ENCODE results near the gene ARSB.
"Not testable (repeated sequence)": the region's sequence is repeated elsewhere in the genome, so short reads cannot be mapped to it uniquely, and the experiment has no call there.

ARSB gene

DNA sequence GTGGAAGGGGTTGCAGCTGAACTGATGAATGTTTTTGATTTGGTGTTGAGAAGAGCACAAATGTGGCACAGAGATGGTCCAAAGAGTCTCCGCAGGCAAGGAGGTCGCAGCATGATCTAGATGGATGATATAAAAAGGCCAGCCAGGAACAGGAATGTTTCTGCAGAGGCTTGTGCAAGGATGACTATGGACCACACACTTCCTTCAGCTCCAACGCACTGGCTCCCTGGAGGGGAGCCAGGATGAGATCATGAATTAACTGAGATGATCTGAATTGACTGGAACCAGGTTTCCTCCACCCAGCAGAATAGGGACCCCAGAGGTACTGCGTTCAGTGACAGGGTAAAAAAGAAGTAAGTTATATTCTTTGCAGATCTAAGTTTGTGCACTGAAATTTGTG is 89.0 kb downstream of the ARSB start:
- peak; percentile 80 for DNase-seq

DNA sequence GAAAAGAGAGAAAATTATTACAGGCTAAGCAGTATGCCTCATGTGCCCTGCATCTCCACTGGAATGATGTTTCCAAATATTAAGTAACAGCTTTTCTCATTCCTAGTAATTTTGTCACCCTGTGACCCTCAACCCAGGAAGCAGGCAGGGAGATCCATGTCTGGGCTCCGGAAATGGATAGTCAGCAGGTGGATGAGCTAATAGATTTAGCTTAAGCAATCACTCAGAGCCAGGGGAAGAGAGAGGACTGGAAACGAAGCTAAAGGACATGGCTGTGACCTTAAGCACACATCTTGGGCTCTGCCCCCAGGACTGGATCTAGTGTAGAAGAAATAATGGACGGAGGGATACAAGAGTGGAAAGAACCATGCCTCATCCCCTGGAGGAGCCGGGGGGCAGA is 89.5 kb downstream of the ARSB start:
- peak; percentile 79 for DNase-seq

DNA sequence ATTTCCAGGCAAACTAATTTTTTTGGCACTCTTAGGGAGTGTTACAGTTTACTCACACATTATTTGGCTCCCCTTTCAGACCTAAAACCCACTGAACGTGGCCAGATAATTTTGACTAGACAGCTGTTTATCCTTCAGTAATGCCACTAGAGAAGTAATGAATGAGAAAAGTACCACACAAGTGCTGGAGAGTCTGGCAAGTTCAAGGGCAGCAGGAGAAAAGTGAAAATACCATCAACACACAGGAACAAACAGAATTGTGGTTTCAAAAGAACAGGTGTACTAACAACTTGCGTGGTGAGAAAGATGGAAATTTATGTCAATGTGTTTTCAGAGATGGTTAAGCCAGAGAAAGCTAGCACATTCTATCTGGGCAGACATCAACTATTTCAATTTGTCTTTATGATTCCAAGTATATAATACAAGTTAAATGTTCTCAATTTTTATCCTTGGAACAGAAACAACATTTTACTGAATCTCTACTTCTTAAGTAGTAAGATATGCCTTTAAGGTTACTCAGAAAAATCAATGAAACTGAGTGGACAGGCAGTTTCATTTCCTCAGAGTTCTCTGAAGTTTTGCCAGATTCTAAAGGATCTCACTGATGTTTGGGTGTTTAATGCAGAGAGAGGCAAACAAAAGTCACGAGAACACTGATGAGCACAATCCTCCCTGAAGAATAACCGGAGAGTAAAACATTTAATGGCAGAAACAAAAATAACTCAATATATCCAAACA is 91.0 kb downstream of the ARSB start:
- no peak for DNase-seq

DNA sequence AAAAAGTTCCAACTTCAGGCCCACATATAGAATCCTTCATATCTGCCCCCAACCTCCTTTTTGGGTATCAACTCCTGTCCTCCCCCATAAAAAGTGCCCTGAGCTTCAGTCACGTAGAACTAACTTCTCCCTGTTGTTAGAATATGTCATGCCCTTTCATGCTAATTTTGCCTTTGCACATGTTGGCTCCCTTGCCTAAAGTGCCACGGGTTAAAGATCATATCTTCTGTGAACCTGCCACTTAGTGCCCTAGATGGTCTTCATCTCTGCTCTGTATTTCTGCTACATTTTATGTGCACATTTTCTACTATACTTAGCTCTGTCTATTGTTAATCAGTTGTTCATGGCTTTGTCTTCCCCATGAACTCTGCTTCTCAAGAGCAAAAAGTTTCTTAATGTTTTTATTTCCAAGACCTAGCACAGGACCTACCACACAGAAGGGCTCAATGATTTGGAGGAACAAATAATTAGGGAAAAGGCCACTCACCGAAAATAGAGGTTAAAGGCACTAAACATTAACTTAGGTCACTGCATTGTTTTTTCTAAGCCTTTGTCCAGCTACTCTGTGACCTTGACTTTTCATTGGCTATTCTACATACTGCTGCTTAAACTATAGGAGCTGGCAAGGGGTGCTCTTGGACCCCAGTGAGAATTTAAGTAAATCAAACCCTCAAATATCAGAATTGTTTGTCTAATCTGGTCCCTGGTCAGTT is 94.3 kb downstream of the ARSB start:
- no peak for DNase-seq

DNA sequence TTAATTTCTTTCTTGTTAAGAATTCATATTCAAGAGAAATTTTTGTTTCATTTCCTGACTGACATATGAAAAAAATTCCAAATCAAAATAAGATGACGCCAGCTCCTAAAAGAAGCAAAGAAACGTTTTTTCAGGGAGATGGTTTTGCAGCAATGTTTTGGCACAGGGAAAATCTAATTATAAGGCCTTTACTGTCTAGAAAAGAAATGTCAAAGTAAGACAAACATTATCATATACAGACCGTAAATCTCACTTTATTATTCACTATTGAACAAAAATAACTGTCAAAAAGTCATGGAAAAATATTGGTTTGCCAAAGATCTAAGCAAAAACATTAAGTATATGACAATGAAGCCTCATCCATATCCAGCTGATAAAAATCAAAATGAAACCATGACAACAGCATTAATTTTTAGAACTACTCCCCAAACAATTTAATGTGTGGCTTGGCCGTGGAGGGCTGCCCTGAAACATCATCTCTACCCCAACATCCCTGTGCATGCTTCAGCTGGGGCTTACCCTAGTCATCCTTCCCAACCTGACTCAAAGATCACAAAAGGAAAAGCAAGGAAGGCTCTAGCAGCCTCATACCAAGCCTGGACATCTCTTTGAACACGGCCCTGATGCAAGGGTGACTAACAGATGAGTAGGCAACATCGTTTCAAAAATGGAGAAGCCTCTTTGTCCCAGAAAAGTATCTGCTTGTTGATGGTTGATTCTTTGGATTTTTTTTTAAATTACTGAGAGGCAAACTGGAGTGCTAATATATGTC is 95.6 kb downstream of the ARSB start:
- peak; percentile 80 for DNase-seq

DNA sequence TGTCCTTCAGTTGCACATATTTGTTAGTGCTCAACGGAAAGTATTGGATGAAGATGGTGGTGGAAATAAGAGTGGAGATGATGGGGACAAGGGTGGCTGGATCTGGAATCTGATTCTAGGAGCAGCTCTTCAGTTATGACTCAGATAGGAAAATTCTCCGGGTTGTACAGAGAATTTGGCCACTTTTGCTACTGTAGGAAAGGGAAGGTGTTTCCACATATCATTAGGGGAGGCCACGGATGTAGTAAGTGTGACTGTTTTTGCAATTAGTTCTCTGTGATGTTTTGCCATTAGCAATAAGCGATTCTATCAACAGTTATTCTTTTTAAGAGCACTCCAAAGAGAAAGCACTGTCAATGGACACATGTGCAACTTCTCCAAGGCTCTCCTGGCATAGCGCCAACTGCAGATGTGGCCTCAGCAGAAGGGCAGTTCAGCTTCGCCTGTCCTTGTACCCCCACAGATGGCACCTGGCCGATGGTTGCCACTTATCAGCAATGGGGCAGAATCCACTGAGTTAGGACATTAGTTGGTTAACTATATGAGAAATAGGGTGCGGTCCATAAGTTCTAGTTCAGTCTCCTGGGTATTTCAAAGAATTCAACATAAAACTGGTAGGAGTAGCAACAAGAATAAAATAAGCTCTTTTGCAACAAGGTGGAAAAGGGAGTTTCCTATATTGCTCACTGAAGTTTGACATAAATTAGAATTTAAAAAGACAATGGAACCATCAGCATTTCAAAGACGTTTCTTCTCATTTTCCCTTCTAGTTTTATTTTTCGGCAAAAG is 96.3 kb downstream of the ARSB start:
- no peak for DNase-seq

DNA sequence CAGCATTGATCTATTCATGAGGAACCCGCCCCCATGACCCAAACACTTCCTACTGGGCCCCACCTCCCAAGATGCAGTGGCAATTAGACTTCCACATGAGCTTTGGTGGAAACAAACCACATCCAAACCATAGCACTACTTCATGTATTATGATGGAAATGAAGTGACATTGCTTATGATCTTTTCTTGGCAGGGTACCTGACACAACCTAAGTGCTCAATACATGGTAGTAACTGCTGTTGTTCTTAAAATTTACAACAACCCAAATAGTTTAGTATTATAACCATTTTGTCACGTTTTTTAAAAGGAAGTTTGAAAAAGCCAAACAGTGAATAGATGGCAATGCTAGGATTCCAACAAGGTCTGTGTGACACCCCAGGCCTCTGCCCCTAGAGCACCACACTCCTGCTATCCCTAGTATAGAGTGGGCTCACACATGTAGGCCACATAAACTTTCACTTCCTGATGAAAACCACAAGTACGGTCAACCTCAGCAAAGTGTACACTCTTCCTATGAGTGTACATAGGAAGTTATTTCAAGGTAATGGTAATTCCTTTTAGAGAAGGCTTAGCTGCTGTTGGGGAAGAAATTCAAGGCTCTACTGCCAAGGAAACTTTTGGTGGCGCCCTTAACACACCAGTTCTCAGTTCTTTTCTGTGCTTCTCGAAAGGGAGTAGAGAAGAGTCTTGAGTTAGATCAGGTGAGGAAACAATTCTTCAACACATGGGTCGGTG is 97.6 kb downstream of the ARSB start:
- DNase-seq, result no peak

DNA sequence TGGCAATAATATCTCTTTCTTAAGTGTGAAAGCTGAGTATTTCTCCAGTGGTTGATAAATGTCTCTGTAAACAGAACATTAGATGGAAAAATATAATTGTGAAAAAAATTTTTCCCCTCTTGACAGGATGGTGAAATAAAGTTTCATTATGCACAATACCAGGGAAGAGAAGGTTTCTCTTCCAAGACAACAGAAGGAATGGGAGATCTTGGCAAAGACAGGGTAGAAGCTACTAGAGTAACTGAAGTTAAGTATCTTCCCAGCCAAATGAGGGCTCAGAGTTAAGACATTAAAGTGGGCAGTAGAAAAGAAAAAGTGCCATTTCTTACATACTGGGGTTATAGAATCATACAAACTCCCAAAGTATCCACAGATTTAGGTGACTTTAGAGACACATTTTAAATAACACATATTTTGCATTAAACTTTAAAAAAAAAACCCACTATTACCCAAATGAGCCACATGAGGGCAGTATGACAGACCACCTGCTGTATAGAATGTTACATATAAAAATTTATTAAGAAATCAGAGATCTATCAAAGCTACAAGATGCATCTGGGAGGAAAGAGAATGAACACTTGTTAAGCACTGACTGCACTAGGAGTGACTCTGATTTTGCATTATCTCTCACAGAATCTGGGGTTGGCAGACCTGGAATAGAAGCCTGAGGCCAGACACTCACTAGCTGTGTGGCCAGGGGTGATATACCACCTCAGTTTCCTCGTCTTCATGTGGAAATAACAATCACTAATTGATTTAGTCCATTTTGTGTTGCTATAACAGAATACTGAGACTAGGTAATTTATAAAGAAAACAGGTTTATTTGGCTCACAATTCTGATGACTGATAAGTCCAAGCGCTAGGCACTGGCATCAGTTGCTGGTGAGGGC is 98.5 kb downstream of the ARSB start:
- peak; percentile 18 for DNase-seq

DNA sequence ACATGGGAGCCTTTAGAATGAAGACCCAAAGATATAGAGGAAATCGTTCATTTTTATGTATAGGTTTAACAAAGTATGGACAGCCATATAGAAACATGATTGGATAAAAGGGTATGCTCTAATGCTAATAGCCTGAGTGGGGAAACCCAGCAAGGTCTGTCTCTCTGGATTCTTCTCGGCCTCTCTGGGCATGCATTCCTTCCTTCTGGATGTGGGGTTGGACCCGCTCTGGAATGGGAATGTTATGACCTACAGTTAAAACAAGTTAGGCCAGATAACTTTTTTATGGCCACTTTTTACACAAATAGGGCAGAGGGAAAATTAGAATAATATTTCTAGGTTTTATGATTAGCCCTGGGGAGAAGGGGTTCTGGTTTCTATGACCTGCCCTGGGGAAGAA is 103.2 kb downstream of the ARSB start:
- no peak for DNase-seq

DNA sequence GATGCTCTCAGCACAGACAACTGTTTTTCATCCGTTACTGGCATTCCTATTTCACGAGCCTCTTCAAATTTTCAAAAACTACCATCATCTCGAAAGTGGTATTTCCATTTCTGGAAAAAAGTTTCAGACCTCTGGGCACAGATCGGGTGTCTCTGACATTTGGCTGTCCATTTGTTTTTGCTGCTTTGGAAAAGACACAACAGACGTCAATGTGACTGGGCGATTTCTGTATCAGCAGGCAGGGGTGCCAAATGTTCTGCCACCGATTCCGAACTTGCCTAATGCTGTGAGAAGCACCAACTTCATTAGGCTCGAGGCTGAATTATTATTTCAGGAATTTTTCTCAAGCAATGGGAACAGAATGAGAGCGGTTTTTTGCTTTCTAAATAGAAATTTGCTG is 105.6 kb downstream of the ARSB start:
- DNase-seq, result no peak

DNA sequence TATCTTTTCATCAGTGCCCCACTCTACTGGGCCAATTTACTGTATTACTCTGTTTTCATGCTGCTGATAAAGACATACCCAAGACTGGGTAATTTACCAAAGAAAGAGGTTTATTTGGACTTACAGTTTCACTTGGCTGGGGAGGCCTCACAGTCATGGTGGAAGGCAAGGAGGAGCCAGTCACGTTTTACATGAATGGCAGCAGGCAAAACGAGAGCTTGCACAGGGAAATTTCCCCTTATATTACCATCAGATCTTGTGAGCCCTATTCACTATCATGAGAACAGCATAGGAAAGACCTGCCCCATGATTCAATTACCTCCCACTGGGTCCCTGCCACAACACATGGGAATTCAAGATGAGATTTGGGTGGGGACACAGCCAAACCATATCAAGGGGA is 119.0 kb downstream of the ARSB start:
- not testable (repeated sequence) for DNase-seq

DNA sequence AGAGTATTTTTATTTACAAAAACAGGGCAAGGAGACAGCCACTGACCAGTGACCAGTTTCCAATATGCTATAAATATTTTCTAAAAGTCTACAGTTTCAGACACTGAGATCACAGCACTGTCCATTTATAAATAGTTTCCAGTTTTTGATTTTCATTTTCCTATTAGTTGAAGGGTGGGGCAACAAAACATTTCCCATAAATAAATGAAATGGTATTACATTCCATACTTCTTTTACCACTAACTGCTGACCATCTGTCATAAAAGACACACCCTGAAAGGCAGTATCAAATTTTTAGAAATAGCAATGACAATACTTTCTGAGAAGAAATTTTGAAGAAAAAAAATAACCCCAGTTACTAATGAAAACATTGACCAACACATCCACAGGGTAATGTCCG is 126.7 kb downstream of the ARSB start:
- DNase-seq, result no peak

DNA sequence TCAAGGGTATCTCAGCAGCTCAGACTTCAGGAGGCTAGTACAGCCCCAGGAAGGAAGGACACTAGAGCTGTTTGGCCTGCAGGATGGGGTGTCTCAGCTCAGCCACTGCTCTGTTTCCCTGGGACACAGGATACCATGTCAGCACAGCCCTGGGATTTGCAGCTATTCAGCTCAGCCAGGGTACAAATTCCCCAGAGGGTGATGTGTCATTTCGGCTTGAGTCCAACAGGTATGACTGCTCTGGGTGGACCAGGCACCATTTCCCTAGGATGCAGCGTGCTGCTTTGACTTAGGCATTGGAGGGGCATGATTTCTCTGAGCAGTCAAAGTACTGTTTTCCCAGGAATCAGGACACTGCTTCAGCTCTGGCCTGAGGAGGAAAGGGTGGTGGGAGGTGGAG is 130.1 kb downstream of the ARSB start:
- no peak for DNase-seq

DNA sequence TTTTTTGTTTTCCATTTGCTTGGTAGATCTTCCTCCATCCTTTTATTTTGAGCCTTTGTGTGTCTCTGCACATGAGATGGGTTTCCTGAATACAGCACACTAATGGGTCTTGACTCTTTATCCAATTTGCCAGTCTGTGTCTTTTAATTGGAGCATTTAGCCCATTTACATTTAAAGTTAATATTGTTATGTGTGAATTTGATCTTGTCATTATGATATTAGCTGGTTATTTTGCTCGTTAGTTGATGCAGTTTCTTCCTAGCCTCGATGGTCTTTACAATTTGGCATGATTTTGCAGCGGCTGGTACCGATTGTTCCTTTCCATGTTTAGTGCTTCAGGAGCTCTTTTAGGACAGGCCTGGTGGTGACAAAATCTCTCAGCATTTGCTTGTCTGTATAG is 133.2 kb downstream of the ARSB start:
- DNase-seq, result not testable (repeated sequence)

DNA sequence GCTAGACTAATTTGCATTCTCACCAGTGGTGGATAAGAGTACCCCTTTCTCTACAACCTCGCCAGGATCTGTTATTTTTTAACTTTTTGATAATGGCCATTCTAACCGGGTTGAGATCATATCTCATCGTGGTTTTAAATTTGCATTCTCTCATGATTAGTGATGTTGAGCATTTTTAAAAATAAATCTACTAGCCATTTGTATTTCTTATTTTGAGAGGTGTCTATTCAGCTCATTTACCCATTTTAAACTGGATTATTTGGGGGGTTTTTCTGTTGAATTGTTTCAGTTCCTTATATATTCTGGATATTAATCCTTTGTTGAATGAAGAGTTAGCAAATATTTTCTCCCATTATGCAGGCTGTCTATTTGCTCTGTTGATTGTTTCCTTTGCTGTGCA is 139.6 kb downstream of the ARSB start:
- DNase-seq, result no peak

DNA sequence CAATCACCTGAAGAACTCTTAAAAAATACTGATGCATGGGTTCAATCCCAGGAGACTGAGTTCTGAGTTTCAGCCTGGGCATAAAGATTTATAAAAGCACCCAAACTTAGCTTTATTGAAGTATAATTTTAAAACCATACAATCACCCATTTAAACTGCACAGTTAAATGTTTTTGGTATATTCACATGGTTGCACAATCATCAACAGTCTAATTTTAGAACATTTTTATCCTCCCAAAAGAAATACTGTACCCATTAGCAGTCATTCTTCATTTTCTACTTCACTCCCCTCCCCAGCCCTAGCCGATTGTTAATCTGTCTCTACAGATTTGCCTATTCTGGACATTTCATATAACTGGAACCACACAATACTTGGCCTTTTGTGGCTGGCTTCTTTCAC is 141.7 kb downstream of the ARSB start:
- DNase-seq, result no peak

DNA sequence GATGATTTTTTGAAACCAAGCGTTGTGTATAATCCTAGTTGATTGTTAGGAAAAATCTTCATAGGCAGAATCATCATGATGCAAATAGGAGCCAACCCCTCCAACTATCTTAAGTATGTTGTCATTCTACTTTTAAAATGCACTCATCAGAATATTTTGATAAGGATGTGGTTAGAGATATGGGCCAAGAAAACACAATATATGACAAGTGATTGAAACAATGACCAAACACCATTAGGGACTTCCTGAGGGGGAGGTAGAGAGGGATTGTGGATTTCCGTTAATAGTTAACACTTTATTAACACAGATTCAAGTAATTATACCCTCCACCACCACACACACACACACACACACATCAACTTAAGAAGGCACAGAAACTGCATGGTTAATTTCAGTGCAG is 143.3 kb downstream of the ARSB start:
- no peak for DNase-seq

DNA sequence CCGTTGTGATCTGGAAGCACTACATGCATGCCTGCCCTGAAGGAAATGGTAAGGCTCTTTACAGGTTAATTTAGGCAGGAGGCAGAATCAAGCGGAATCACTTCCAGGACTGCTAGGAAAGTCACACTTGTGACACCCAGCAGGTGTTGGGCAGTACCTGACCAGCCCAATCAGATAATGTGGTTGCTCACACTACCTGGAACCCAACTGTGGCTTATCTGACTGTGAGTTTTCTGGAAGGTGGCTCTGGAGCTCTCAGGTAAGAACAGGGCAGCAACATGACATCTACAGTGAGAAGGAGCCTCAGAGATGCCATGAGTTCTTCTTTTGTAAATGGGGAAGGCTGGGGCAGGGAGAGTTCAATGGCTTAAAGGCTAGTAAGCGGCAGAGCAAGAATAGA is 146.4 kb downstream of the ARSB start:
- no peak for DNase-seq

DNA sequence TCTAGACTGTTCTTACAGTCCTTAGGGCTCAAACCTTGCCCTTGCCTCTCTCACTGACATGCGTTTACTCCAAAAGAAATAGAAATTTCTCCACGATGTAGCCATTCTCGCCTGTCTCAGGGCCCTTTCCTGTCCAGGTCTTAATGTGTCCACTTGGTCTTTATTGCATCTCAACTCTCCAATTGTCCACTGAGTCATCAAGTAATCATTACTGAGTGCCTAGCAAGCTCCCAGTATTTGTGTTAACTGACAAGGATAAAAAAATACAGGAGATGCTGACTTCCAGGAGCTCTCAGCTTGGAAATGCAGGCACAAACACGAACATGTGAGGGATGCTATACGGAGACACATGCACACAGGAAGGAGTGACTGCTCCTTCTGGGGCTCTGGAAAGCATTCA is 147.3 kb downstream of the ARSB start:
- DNase-seq, result no peak

DNA sequence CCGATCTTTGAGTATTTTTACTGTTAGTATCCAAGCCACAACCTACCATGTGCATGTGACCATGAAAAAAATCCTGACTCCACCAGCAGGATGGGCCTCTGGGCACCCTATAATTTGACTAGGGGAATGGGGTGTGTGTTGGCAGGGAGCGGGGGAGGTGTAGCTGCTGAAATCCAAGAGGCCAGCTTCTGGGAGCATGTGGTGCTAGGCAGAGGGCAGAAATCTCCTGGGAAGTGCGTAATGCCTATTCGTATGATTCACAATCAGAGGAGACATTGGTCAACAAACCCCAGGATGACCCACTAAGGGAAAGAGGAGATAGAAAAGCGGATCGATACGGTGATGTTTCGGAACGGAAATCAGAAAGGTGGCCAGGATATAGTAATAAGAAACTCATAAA is 149.9 kb downstream of the ARSB start:
- no peak for DNase-seq

DNA sequence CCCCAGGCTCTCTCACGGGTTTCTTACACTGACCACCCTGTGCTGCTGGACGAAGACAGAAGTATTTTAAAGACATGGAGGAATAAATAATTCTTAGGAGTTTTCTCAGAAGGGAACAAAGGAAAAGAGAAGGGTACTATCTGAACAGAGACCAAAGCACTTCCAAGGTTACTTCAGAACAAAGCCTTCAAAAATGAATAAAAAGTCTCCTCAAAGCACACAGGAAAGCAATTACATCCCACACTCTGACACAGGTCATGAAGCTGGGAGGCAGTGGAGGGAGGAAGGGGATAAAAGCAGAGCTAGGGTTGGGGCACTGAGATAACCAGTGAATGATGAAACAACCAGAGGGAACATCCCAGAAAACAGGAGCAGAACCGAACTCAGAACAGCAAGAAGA is 151.8 kb downstream of the ARSB start:
- no peak for DNase-seq
